Measurements from ENCODE around the gene HHAT.

The HHAT gene

DNA sequence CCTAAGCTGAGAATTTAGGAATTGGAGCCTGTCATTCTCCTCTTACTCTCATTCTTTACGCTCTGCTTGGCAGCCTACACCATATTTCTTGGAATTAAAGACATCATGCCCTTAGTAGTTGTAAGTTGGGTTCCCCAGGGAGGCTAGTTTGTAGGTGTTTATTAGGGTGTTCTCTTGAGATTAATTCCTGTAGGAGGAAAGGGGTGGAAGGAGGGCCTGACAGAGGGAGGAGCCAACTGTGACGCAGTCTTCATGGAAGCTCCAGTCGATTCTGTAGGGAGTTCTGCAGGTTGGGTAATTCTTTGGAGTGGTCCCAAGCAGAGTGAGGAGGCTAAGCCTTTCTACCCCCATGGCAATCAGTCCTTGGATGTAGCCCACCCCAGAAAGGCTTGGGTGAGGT is 111.4 kb downstream of the HHAT start:
- Mint-ChIP-seq H3K27ac (no peak overlapping the region), H3K4me3 (no peak overlapping the region), H3K36me3 (ENCODE audit: low read depth) (no peaks in the 10 kb centered on the region), H3K9me3 (no peaks in the 10 kb centered on the region), H3K27me3 (ENCODE audit: low read depth) (no peaks in the 10 kb centered on the region), H3K4me1 (ENCODE audit: low read depth) (no peaks in the 10 kb centered on the region)

DNA sequence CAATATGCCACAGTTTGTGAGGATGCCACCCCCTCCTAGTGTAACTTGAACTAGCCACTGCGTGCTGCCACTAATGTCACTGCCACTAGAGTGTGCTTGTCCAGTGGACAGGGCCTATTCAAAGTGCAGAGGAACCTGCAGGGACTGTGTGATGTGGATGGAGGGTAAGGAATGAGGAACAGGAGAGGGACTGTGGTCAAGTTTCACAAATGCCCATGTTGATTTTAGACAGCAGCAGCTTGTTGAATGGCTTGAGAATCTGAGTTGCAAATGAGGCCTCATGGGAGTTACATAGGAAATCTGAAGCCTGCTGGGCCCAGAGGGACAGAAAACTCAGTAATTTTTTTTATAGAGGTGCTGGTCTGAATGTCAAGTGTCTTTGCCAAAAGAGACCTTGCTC is 112.3 kb downstream of the HHAT start:
- Mint-ChIP-seq H3K4me3 (no peak overlapping the region), H3K4me1 (ENCODE audit: low read depth) (no peaks in the 10 kb centered on the region), H3K9me3 (no peaks in the 10 kb centered on the region), H3K27me3 (ENCODE audit: low read depth) (no peaks in the 10 kb centered on the region), H3K27ac (no peak overlapping the region), H3K36me3 (ENCODE audit: low read depth) (no peaks in the 10 kb centered on the region)

DNA sequence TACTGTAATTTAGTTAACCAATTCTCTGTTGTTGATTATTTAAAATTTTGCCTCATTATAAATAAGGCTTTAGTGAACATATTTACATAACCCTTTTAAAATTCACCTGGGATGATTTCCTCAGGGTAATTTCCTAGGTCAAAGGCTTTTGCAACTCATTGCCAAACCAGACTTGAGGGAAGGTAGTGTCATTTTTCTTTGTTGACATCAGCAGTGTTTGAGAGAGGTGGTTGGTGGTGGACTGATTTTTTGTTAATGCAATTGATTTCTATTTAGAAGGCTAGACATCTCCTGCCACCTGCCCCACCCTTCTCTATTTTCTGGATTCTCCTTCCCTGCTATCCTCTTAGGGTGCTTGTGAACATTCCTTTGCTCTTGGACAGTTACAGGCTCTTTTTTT is 116.8 kb downstream of the HHAT start:
- Mint-ChIP-seq H3K4me1 (ENCODE audit: low read depth) (peaks cover 12% of the 10 kb centered on the region), H3K27ac (no peak overlapping the region), H3K27me3 (ENCODE audit: low read depth) (peaks cover 7% of the 10 kb centered on the region), H3K4me3 (no peak overlapping the region), H3K9me3 (no peaks in the 10 kb centered on the region), H3K36me3 (ENCODE audit: low read depth) (no peaks in the 10 kb centered on the region)

DNA sequence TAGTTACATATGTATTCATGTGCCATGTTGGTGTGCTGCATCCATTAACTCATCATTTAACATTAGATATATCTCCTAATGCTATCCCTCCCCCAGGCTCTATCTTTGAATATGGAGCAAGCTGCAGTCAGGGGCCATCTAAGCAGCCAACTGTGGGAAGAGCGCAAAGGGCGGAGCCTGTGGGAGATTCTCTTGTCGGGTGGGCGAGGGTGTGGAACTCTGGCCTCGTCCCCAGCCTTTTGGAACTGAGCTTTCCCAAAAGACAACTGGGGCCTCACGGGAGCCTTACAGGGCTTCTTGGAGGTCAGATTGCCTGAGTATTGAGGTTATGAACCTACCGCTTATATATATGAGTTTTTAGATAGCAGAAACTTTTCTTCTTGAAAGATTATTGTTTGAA is 117.2 kb downstream of the HHAT start:
- Mint-ChIP-seq H3K4me1 (ENCODE audit: low read depth) (peaks cover 12% of the 10 kb centered on the region), H3K27ac (no peak overlapping the region), H3K9me3 (no peaks in the 10 kb centered on the region), H3K27me3 (ENCODE audit: low read depth) (peaks cover 7% of the 10 kb centered on the region), H3K4me3 (no peak overlapping the region), H3K36me3 (ENCODE audit: low read depth) (no peaks in the 10 kb centered on the region)

DNA sequence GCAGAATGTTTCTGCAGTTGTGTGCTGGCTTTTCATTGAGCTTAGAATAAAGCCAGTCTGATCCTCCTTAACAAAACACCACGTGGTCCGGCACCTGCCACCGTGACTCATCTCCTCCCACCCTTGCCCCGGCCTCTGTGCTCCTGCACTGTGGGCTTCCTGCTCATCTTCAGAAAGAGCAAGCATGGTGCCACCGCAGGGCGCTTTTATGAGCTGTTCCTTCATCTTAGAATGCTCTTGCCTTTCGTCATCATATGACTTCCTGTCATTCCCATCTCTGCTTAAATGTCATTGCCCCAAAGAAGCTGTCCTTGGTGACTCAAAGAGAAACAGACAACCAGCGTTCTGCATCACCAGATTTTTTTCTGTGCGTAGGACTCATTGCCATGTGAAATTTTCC is 117.8 kb downstream of the HHAT start:
- Mint-ChIP-seq H3K27ac (no peak overlapping the region), H3K4me3 (peak overlapping the region; percentile 26), H3K4me1 (ENCODE audit: low read depth) (peaks cover 12% of the 10 kb centered on the region)

DNA sequence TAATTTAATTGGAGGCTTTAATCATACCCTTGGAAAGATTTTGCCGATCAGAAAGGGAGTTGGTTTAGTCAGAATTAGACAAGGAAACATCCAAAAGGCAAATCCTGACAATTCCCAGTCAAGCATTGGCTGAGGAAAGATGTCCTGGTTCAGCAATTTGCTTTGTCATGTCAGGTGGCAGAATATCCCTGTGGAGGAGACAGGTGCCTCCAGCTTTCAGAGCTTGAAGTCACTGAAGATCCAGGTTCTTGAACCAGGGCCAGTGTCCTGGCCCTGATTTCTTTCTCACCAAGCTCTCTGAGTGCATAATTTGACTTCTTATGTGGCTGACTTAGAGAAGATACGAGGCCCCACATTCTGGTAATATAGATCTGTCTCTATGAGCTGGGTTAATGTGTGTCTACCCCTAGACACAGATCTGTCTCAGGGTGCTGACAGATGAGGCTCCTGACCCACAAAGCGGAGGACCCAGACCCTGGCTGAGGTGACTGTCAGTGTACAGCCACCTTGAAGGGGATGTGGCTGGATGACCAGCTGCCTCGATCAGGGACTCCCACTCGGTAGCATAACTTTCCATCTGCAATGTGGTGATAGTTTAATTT is 118.9 kb downstream of the HHAT start:
- no peaks in the 10 kb centered on the region for H3K9me3 Mint-ChIP-seq
- H3K36me3 Mint-ChIP-seq (ENCODE audit: low read depth): no peaks in the 10 kb centered on the region
- peaks cover 12% of the 10 kb centered on the region for H3K4me1 Mint-ChIP-seq (ENCODE audit: low read depth)
- H3K4me3 Mint-ChIP-seq: no peak overlapping the region
- H3K27ac Mint-ChIP-seq: no peak overlapping the region
- H3K27me3 Mint-ChIP-seq (ENCODE audit: low read depth): peaks cover 9% of the 10 kb centered on the region

More for the DNA sequence above, 117.8 kb downstream of the HHAT start:
- Mint-ChIP-seq H3K27me3 (ENCODE audit: low read depth) (peaks cover 7% of the 10 kb centered on the region), H3K9me3 (no peaks in the 10 kb centered on the region), H3K36me3 (ENCODE audit: low read depth) (no peaks in the 10 kb centered on the region)

DNA sequence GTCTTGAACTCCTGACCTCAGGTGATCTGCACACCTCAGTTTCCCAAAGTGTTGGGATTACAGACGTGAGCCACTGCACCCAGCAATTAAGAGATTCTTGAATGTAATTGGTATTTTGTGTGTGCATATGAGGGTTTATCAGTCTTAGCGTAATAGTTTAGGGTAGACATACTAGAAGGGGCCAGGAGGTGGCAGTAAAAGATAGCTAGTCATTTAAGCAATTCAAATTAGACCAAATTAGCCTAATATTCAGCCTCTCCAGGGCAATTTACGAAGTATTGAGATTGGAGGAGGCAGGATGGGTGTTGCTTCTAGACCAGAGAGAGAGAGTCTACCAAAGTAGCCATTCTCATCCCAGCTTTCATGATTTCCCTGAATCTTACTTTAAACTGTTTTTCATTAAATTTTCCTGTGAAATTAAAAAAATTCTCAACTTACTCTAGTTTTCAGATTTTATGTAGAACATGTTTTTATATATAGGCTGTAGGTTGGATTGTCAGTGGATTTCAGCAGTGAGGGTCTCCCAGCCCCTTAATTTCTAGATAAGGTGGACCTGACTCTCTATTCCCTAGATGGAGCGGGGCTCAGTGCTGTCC is 119.7 kb downstream of the HHAT start:
- H3K4me3 Mint-ChIP-seq: no peak overlapping the region
- no peaks in the 10 kb centered on the region for H3K9me3 Mint-ChIP-seq
- H3K27ac Mint-ChIP-seq: no peak overlapping the region
- no peaks in the 10 kb centered on the region for H3K36me3 Mint-ChIP-seq (ENCODE audit: low read depth)
- peaks cover 13% of the 10 kb centered on the region for H3K27me3 Mint-ChIP-seq (ENCODE audit: low read depth)
- H3K4me1 Mint-ChIP-seq (ENCODE audit: low read depth): peaks cover 12% of the 10 kb centered on the region

DNA sequence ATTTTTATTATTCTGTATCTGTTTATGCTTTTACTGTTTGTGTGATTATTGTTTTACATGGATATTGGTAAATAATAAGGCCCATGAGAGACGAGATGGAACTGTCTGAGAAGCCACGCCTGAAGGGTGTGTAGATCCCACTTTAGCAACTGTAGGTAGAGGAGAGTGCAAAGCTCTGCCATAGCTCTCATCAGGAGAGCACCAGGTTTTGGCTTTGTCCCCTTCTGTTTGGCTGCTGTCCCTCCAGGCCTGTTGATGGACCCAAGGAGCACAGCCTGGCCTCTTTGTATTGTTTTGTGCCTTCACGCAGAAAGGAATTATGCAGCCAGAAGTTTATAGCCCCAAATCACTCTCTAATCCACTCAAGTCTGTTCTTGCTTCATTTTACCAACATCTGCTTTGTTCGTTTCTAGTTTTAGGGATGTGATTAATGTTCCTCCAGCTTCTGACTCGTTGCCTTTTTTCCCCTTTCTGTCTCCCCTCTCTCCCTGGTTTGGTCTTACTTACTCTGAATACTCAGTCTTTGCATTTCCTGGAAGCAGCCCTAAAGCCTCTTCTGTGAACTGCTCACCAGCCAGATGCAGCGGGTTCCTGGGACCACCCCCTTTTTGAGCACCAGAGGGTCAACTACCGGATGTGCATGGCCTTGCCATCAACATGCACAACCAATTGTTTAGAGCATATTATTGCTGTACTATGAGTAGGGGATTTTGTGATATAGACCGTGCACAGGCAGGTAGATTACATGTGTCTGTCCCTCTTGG is 127.3 kb downstream of the HHAT start:
- Mint-ChIP-seq H3K4me1 (ENCODE audit: low read depth) (peaks cover 7% of the 10 kb centered on the region), H3K4me3 (no peak overlapping the region), H3K27ac (no peak overlapping the region), H3K27me3 (ENCODE audit: low read depth) (peaks cover 6% of the 10 kb centered on the region), H3K9me3 (no peaks in the 10 kb centered on the region), H3K36me3 (ENCODE audit: low read depth) (no peaks in the 10 kb centered on the region)

DNA sequence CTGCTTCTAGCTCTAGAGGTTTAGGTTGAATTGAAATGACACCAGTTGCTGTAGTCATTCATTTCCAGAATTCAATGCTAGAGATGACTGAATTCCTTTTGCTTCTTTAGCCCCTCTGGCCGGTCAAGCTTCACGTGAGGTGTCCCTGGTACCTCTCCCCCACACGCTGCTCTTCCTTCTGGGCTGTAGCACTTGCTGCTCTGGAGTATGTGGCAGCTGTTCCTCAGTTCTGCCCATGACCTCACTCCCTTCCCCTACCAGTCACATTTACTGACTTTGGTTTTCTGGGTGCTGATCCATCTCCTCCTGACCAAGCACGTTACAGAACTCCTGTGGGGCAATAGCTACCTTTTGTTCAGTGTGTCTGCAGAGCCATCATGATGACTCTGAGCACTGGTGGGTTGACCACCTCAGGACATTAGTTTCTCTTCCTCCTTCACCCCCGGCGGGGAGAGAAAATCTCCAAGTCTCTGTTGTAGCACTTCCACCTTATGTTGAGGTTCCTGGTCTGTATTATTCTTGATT is 128.1 kb downstream of the HHAT start:
- Mint-ChIP-seq H3K27ac (no peak overlapping the region), H3K27me3 (ENCODE audit: low read depth) (peaks cover 6% of the 10 kb centered on the region), H3K36me3 (ENCODE audit: low read depth) (no peaks in the 10 kb centered on the region), H3K9me3 (no peaks in the 10 kb centered on the region), H3K4me3 (no peak overlapping the region), H3K4me1 (ENCODE audit: low read depth) (peaks cover 7% of the 10 kb centered on the region)

DNA sequence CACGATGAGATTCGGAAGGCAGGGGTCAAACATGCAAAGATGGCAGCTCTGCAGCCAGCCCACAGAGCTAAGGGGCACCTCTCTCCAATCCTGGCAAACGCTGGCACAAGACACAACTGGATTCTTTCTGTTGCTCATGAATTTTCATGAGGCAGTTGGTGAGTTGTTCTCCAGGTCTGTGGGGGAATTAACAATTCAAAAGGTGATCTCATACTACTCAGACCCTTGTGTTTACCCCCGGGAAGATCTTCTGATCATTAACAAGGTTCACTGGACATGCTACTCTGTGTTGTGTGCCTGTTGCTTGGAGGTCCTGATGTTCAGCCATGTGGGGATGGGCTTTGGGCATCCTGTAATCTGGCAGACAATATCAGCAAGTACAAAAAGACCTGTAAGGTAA is 128.9 kb downstream of the HHAT start:
- Mint-ChIP-seq H3K27ac (no peak overlapping the region), H3K4me3 (no peak overlapping the region), H3K27me3 (ENCODE audit: low read depth) (peaks cover 4% of the 10 kb centered on the region), H3K9me3 (no peaks in the 10 kb centered on the region), H3K36me3 (ENCODE audit: low read depth) (no peaks in the 10 kb centered on the region), H3K4me1 (ENCODE audit: low read depth) (peaks cover 7% of the 10 kb centered on the region)

DNA sequence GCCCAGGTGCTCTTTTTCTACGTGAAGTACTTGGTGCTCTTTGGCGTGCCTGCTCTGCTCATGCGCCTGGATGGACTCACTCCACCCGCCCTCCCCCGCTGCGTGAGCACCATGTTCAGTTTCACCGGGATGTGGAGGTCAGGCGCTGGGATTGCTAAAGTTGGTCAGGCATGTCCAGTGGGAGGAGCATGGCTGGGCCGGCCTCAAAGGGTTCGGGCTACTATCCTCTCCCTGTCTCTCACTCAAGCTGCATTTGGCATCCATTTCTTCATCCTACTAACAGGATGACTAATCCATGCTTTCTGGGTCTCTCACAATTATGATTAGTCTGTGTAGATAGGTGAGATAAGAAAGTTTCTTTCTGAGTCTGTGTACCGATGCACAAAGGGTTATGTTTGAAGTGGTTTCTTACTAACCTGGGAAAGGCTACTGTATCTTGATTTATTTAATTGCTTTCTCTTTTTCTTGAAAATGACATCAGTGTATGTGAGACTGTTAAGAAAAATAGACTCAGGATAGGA is 135.9 kb downstream of the HHAT start:
- Mint-ChIP-seq H3K27ac (no peak overlapping the region), H3K4me1 (ENCODE audit: low read depth) (peaks cover 11% of the 10 kb centered on the region), H3K27me3 (ENCODE audit: low read depth) (no peaks in the 10 kb centered on the region), H3K9me3 (no peaks in the 10 kb centered on the region), H3K4me3 (no peak overlapping the region), H3K36me3 (ENCODE audit: low read depth) (no peaks in the 10 kb centered on the region)

DNA sequence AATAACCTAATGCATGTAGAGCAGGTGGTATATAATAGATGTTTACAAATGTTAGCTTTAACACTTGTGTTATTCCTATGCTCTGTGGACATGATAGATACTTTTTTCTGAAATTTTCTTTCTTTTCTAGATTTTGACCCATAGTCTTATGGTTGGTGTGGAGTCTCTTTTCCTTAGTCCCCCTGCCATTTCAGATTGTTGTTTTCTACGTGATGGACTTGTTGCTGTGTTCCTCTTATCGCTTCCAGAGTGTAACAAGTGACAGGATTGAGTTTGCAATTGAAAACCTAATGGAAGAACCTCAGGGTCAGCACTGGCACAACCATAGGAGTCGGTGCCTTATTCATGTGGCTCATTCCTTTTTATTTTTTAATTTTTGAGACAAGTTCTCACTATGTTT is 136.4 kb downstream of the HHAT start:
- Mint-ChIP-seq H3K27me3 (ENCODE audit: low read depth) (no peaks in the 10 kb centered on the region), H3K4me3 (no peak overlapping the region), H3K9me3 (no peaks in the 10 kb centered on the region), H3K36me3 (ENCODE audit: low read depth) (no peaks in the 10 kb centered on the region), H3K4me1 (ENCODE audit: low read depth) (peaks cover 11% of the 10 kb centered on the region), H3K27ac (no peak overlapping the region)

DNA sequence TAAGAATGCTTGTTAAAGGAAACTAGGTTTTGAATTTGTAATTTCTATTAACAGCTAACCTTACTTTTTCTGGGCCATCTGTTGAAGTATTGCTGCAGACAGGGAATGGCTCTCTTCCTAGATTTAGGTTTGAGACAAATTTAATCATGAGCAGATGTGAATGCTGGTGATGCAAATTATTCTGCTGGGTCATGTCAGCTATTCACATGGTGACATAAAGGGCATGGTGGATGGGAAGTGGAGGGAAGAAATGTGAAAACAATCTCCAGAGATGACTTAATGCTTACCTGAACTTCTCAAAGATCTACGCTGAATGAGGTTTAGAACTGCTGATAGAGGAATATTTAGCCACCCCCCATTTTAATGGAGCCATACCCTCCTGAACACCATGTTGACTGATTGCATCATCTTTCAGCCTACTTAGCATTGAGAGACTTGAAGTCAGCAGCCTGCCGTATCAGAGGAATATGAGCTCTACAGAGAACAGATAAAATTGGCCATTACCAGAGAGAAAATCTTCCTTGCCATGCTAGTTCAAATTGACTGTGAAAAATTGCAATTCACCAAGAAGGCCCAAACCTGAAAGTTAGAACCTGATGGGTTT is 138.8 kb downstream of the HHAT start:
- Mint-ChIP-seq H3K36me3 (ENCODE audit: low read depth) (no peaks in the 10 kb centered on the region), H3K9me3 (no peaks in the 10 kb centered on the region), H3K27me3 (ENCODE audit: low read depth) (peaks cover 4% of the 10 kb centered on the region), H3K27ac (no peak overlapping the region), H3K4me1 (ENCODE audit: low read depth) (peaks cover 11% of the 10 kb centered on the region), H3K4me3 (no peak overlapping the region)

DNA sequence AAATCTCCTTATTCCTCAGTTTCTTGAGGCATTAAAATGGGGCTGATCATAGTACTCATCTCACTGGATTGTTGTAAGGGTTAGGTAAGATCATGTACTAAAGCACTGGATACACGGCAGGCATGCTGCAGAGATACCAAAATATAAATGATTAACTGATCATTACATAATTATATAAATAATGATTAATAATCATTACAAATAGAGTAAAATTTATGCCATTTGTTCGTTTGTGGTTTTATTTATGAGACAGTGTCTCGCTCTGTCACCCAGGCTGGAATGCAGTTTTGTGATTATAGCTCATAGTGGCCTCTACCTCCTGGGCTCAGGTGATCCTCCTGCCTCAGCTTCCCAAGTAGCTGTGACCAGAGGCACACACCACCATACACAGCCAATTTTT is 140.7 kb downstream of the HHAT start:
- no peak overlapping the region for H3K27ac Mint-ChIP-seq
- peaks cover 4% of the 10 kb centered on the region for H3K27me3 Mint-ChIP-seq (ENCODE audit: low read depth)
- H3K4me3 Mint-ChIP-seq: no peak overlapping the region
- H3K4me1 Mint-ChIP-seq (ENCODE audit: low read depth): peaks cover 10% of the 10 kb centered on the region
- H3K36me3 Mint-ChIP-seq (ENCODE audit: low read depth): no peaks in the 10 kb centered on the region
- H3K9me3 Mint-ChIP-seq: no peaks in the 10 kb centered on the region
